IMR-90 (cell line): ENCODE data around the gene CLBA1. TPM values are rescaled to one million over a fixed set of nuclear protein-coding genes. Genes with fewer than 3 reads are reported as not detected.
"Not testable (repeated sequence)": the region's sequence is repeated elsewhere in the genome, so short reads cannot be mapped to it uniquely, and the experiment has no call there.

Source experiments
- ATAC-seq: fragments of 200-7000 bp; cut with Tn5 transposase; 2 replicates; pipeline ENCODE4 v1.9.1; 2020; ENCODE audit warnings: low read depth, mild to moderate bottlenecking, moderate library complexity
- BruUV-seq: library from RNA; stranded (reverse); fragments of 400-500 nt; replicated peaks from 2 replicates; lab custom pipeline; 2021; lab: Mats Ljungman, UMichigan
- CTCF ChIA-PET: fragments of 300-600 bp; formaldehyde crosslinking; extraction: SDS; loops from one replicate; lab custom pipeline; 2021; ENCODE audit warnings: antibody characterized with exemption; lab: Yijun Ruan, JAX
- POLR2A ChIA-PET: fragments of 300-600 bp; sonication (Branson Sonifier 250); formaldehyde crosslinking; loops from one replicate; lab custom pipeline; 2022; ENCODE audit warnings: antibody characterized with exemption; ENCODE audit not compliant: unreplicated experiment; lab: Charles Lee
- DNase-seq: peaks from one replicate; pipeline ENCODE4 v3.0.0; 2013
- H2AFZ ChIP-seq: replicated peaks from 2 replicates; pipeline ENCODE3; 2013; ENCODE audit warnings: low read length, mild to moderate bottlenecking; ENCODE audit not compliant: poor library complexity
- H2AK5ac ChIP-seq: 2 replicates; pipeline ENCODE4 v1.6.1; 2013; ENCODE audit warnings: low read depth, low read length, inconsistent platforms
- H2AK9ac ChIP-seq: replicated peaks from 2 replicates; pipeline ENCODE3; 2013; ENCODE audit warnings: mild to moderate bottlenecking, low read depth, low read length, moderate library complexity; ENCODE audit not compliant: poor library complexity
- H2BK120ac ChIP-seq: 2 replicates; pipeline ENCODE4 v1.6.1; 2013; ENCODE audit warnings: low read depth, low read length, inconsistent platforms
- H2BK15ac ChIP-seq: 3 replicates; pipeline ENCODE4 v1.6.1; 2013; ENCODE audit warnings: low read depth, low read length, inconsistent platforms
- H2BK20ac ChIP-seq: 2 replicates; pipeline ENCODE4 v1.6.1; 2013; ENCODE audit warnings: low read depth, mild to moderate bottlenecking, inconsistent platforms, low read length, moderate library complexity
- H2BK5ac ChIP-seq: 2 replicates; pipeline ENCODE4 v1.6.1; 2013; ENCODE audit warnings: mild to moderate bottlenecking, low read depth, low read length, inconsistent platforms; ENCODE audit not compliant: poor library complexity, severe bottlenecking
- H3K14ac ChIP-seq: replicated peaks from 2 replicates; pipeline ENCODE4 v1.6.1; 2013; ENCODE audit warnings: low read depth, low read length, inconsistent platforms
- H3K18ac ChIP-seq: 2 replicates; pipeline ENCODE4 v1.6.1; 2013; ENCODE audit warnings: low read depth, low read length, control low read depth
- H3K23ac ChIP-seq: 2 replicates; pipeline ENCODE4 v1.6.1; 2013; ENCODE audit warnings: low read depth, low read length, inconsistent platforms
- H3K27ac ChIP-seq: 2 replicates; pipeline ENCODE4 v1.5.1; 2013; ENCODE audit warnings: mild to moderate bottlenecking, control low read depth, low read length; ENCODE audit not compliant: insufficient read depth
- H3K27me3 ChIP-seq: 2 replicates; pipeline ENCODE4 v1.6.1; 2013; ENCODE audit warnings: low read length; ENCODE audit not compliant: control insufficient read depth, insufficient read depth
- H3K36me3 ChIP-seq: 2 replicates; pipeline ENCODE4 v1.6.1; 2013; ENCODE audit warnings: low read length, mixed read lengths; ENCODE audit not compliant: control insufficient read depth, insufficient read depth
- H3K4ac ChIP-seq: 2 replicates; pipeline ENCODE4 v1.6.1; 2013; ENCODE audit warnings: low read depth, low read length, inconsistent platforms
- H3K4me1 ChIP-seq: 2 replicates; pipeline ENCODE4 v1.6.1; 2013; ENCODE audit warnings: low read length, mixed read lengths; ENCODE audit not compliant: control insufficient read depth, insufficient read depth
- H3K4me2 ChIP-seq: 2 replicates; pipeline ENCODE4 v1.6.1; 2013; ENCODE audit warnings: low read depth, mild to moderate bottlenecking, control low read depth, low read length, moderate library complexity
- H3K4me3 ChIP-seq: 2 replicates; pipeline ENCODE4 v1.5.1; 2013; ENCODE audit warnings: low read depth, mild to moderate bottlenecking, control low read depth, low read length, moderate library complexity; ENCODE audit not compliant: insufficient read depth
- H3K56ac ChIP-seq: 2 replicates; pipeline ENCODE4 v1.6.1; 2013; ENCODE audit warnings: low read length, inconsistent platforms; ENCODE audit not compliant: insufficient read depth; ENCODE audit errors: extremely low read depth
- H3K79me1 ChIP-seq, 2 experiments: 2 replicates each; pipeline ENCODE4 v1.6.1; 2013; ENCODE audit warnings: low read length in 2 of 2, inconsistent platforms in 1 of 2, low read depth in 1 of 2
- H3K9ac ChIP-seq: 2 replicates; pipeline ENCODE4 v1.6.1; 2013; ENCODE audit warnings: low read depth, low read length, control low read depth
- H3K9me1 ChIP-seq: 2 replicates; pipeline ENCODE4 v1.6.1; 2013; ENCODE audit warnings: low read length, inconsistent platforms; ENCODE audit not compliant: insufficient read depth
- H3K9me3 ChIP-seq: 2 replicates; pipeline ENCODE4 v1.6.1; 2013; ENCODE audit warnings: low read length; ENCODE audit not compliant: control insufficient read depth, insufficient read depth
- H4K20me1 ChIP-seq: 2 replicates; pipeline ENCODE4 v1.6.1; 2013; ENCODE audit warnings: low read length, inconsistent platforms; ENCODE audit not compliant: insufficient read depth
- H4K5ac ChIP-seq: 2 replicates; pipeline ENCODE4 v1.6.1; 2013; ENCODE audit warnings: mild to moderate bottlenecking, low read depth, low read length, control low read depth
- H4K8ac ChIP-seq, 2 experiments: 2 replicates each; pipeline ENCODE4 v1.6.1; 2013; ENCODE audit warnings: low read depth in 2 of 2, low read length in 2 of 2, control low read depth in 1 of 2, inconsistent platforms in 1 of 2
- H4K91ac ChIP-seq: 2 replicates; pipeline ENCODE4 v1.6.1; 2013; ENCODE audit warnings: low read depth, low read length, inconsistent platforms; ENCODE audit not compliant: insufficient read depth
- WGBS, 2 experiments: methylation state at CpG; one replicate each; pipeline versions ENCODE4 v1.1.5 to v1.1.7; 2013; ENCODE audit warnings: missing lambda C conversion rate in 2 of 2; ENCODE audit not compliant: insufficient read length in 1 of 2; ENCODE audit errors: extremely low coverage in 2 of 2; 5-methylcytosine and 5-hydroxymethylcytosine counted together
- dilution Hi-C: fragments of 300-500 bp; cut with HindIII; formaldehyde crosslinking; loops from one replicate; pipeline ENCODE4 v1.14.3; 2018; ENCODE audit warnings: low sequenced_read_pairs; ENCODE audit not compliant: unreplicated experiment
- in situ Hi-C: fragments of 300-500 bp; cut with MboI; formaldehyde crosslinking; loops from 3 replicates; pipeline ENCODE4 v1.14.3; 2019; ENCODE audit warnings: low sequenced_read_pairs, inconsistent platforms, mixed read lengths
- intact Hi-C: fragments of 100-400 bp; cut with micrococcal nuclease; formaldehyde crosslinking; loops from 2 replicates; pipeline ENCODE4 v1.10.0; 2022
- polyA plus RNA-seq, 3 experiments: library from polyadenylated mRNA; depleted of rRNA; stranded (reverse); fragments of >200 nt; gene quantifications; 2 replicates each; pipeline ENCODE4 v1.2.3, GENCODE V29; 2012; ENCODE audit warnings: low replicate concordance in 1 of 3
- total RNA-seq: library from RNA; depleted of rRNA; stranded (reverse); fragments of >200 nt; gene quantifications from 2 replicates; pipeline ENCODE4 v1.2.3, GENCODE V29; 2012

Gene CLBA1
- total and polyA plus RNA-seq, 2 of the 4 experiments (the other 2 are of a cell fraction) = 2.7 to 6.2 TPM

- H3K18ac ChIP-seq, H3K27ac ChIP-seq, H3K36me3 ChIP-seq, H3K23ac ChIP-seq, H3K4ac ChIP-seq, H3K4me2 ChIP-seq, H4K5ac ChIP-seq, in situ Hi-C loops, H3K9ac ChIP-seq, CTCF ChIA-PET, H2BK5ac ChIP-seq, H4K8ac ChIP-seq, H3K56ac ChIP-seq, H4K20me1 ChIP-seq, dilution Hi-C loops, H2AK9ac ChIP-seq, H2BK15ac ChIP-seq, BruUV-seq, H4K91ac ChIP-seq, H2BK20ac ChIP-seq, H3K4me1 ChIP-seq, H3K79me1 ChIP-seq, H2BK120ac ChIP-seq, H3K4me3 ChIP-seq, H3K9me1 ChIP-seq, H3K27me3 ChIP-seq, H2AK5ac ChIP-seq, DNase-seq, H2AFZ ChIP-seq, H3K14ac ChIP-seq, H3K9me3 ChIP-seq, intact Hi-C loops, ATAC-seq, POLR2A ChIA-PET: not testable (repeated sequence)
- 93% methylated on average over 16 of the region's 43 CpGs; no CpG with 5 or more reads in 1 of the 2 experiments for WGBS, 2 experiments
Observed at GRCh38 chr14:104945986-104946965, 39.3 kb upstream of the CLBA1 start.

GRCh38 chr14:104947201-104947600 is 38.4 kb upstream of the CLBA1 start:
- POLR2A ChIA-PET, in situ Hi-C loops, H3K14ac ChIP-seq, H4K5ac ChIP-seq, H2AK5ac ChIP-seq, H3K9me1 ChIP-seq, ATAC-seq, H3K27me3 ChIP-seq, H3K9ac ChIP-seq, intact Hi-C loops, H2BK20ac ChIP-seq, H3K4ac ChIP-seq, H3K56ac ChIP-seq, H3K36me3 ChIP-seq, H4K8ac ChIP-seq, BruUV-seq, H3K4me2 ChIP-seq, H3K9me3 ChIP-seq, H2BK5ac ChIP-seq, H3K4me3 ChIP-seq, H2BK120ac ChIP-seq, H3K27ac ChIP-seq, DNase-seq, H2AK9ac ChIP-seq, H3K79me1 ChIP-seq, H4K20me1 ChIP-seq, H3K23ac ChIP-seq, H3K18ac ChIP-seq, dilution Hi-C loops, CTCF ChIA-PET, H4K91ac ChIP-seq, H2BK15ac ChIP-seq, H2AFZ ChIP-seq, H3K4me1 ChIP-seq: not testable (repeated sequence)
- WGBS, 2 experiments = 81% methylated on average over 3 of the region's 13 CpGs; no CpG with 5 or more reads in 1 of the 2 experiments
